ENCODE measurements around the gene EXT2. TPM values are rescaled to one million over a fixed set of nuclear protein-coding genes. Genes with fewer than 3 reads are reported as not detected.
A peak's percentile ranks its signal among the peaks of the same experiment; 100 is the strongest.

EXT2 gene
- total and polyA plus RNA-seq, 10 of the 15 experiments (the other 5 are each of a cell fraction or from before 2014, with no cell fraction given), result 3.8 to 31.4 (median 17.9) TPM

DNA sequence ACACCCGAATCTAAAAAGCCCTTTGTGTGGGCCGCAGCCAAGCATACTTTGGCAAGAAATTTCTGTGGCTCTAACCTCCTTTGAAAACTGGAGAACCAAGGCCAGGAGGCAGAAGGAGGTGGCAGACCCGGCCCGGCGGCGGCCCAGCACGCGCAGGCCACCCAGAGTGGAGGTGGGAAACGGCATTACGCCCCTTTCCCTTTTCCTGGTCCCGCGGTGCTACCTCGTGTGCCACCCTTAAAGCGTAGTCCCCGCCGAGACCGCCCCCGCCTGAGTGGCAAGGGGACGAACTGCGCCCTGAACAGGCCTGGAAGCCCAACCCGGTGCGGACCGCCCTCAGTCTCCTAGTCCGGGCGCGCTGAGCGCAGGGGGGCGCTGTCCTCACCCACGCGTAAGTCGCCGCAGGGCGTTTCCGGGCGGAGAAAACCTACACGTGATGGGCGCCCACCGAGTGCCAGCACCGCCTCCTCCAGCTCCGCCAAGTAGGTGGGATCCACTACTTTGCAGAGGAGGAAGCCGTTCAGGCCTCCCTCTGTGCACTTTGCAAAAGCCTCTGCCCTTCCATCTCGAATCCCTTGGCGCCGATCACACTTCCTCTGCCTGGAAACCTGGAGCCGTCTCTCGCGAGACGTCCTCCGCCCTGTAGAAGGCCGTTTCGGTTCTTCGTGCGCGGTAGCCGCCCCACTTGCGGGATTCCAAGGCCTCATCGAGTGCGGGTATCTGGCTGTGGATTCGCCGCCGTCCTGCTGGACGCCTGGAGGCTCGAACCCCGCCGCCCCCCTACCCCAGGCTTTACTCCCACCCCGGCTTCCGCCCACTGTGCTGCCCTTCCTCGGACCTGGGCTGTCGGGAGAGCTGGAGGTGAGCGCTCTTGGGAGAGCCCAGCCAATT lies 29.4 kb upstream of the EXT2 start, which contains the start of gene ACCS (continued):
- TF ChIP-seq ASH2L (IDR thresholded peaks at IDR 0.05; ENCODE audit: borderline replicate concordance, low read depth) (peak; percentile 57; the same call in 1 of the 2 replicates), CHD1 (IDR thresholded peaks at IDR 0.05; ENCODE audit: low read depth, low read length) (no peak), TCF12 (IDR thresholded peaks at IDR 0.05; ENCODE audit: low read depth, low read length) (no peak), HDAC6 (IDR thresholded peaks at IDR 0.05; ENCODE audit: unreplicated experiment) (no peak), ZZZ3 (IDR thresholded peaks at IDR 0.05; ENCODE audit: control insufficient read depth, insufficient read length, low read depth) (no peak), POLR2A (IDR thresholded peaks at IDR 0.05; ENCODE audit: low read depth, low read length) (peak; percentile 86), MEF2A (IDR thresholded peaks at IDR 0.05; ENCODE audit: insufficient read depth, low read depth, low read length) (no peak), YBX1 (IDR thresholded peaks at IDR 0.05) (no peak), CBX3 (IDR thresholded peaks at IDR 0.05; ENCODE audit: borderline replicate concordance, low read depth) (no peak), RCOR1 (conservative IDR thresholded peaks at IDR 0.05; ENCODE audit: low read depth, low read length) (no peak), CEBPB (IDR thresholded peaks at IDR 0.05; ENCODE audit: borderline replicate concordance in 1 of 2, low read depth in 2 of 2, low read length in 2 of 2) (no peak), SUPT20H (IDR thresholded peaks at IDR 0.05; ENCODE audit: borderline replicate concordance, control insufficient read depth, low read depth, low read length) (no peak), CREB1 (IDR thresholded peaks at IDR 0.05; ENCODE audit: low read depth) (peak; percentile 82), ZSCAN29 (IDR thresholded peaks at IDR 0.05) (0 out of 2 replicates have a peak, but pooled peaks have one; percentile 35), SMARCA5 (IDR thresholded peaks at IDR 0.05) (peak; percentile 93; the same call in 1 of the 2 replicates), MTA2 (IDR thresholded peaks at IDR 0.05; ENCODE audit: low read depth) (peak; percentile 40; the same call in 1 of the 2 replicates), TAF1 (IDR thresholded peaks at IDR 0.05; ENCODE audit: borderline replicate concordance, low read depth, low read length) (peak; percentile 53), EZH2 (IDR thresholded peaks at IDR 0.05; ENCODE audit: borderline replicate concordance, control insufficient read depth, low read depth, low read length) (no peak), RELA (IDR thresholded peaks at IDR 0.05; ENCODE audit: borderline replicate concordance, partially characterized antibody) (peak; percentile 57)
- TF ChIP-seq, protein P1, sequence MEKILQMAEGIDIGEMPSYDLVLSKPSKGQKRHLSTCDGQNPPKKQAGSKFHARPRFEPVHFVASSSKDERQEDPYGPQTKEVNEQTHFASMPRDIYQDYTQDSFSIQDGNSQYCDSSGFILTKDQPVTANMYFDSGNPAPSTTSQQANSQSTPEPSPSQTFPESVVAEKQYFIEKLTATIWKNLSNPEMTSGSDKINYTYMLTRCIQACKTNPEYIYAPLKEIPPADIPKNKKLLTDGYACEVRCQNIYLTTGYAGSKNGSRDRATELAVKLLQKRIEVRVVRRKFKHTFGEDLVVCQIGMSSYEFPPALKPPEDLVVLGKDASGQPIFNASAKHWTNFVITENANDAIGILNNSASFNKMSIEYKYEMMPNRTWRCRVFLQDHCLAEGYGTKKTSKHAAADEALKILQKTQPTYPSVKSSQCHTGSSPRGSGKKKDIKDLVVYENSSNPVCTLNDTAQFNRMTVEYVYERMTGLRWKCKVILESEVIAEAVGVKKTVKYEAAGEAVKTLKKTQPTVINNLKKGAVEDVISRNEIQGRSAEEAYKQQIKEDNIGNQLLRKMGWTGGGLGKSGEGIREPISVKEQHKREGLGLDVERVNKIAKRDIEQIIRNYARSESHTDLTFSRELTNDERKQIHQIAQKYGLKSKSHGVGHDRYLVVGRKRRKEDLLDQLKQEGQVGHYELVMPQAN (conservative IDR thresholded peaks at IDR 0.05), result peak; percentile 61; the same call in 1 of the 2 replicates
- TF ChIP-seq, protein P2, sequence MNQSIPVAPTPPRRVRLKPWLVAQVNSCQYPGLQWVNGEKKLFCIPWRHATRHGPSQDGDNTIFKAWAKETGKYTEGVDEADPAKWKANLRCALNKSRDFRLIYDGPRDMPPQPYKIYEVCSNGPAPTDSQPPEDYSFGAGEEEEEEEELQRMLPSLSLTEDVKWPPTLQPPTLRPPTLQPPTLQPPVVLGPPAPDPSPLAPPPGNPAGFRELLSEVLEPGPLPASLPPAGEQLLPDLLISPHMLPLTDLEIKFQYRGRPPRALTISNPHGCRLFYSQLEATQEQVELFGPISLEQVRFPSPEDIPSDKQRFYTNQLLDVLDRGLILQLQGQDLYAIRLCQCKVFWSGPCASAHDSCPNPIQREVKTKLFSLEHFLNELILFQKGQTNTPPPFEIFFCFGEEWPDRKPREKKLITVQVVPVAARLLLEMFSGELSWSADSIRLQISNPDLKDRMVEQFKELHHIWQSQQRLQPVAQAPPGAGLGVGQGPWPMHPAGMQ (IDR thresholded peaks at IDR 0.05; ENCODE audit: borderline replicate concordance), result peak; percentile 70
- TF ChIP-seq, protein P3, sequence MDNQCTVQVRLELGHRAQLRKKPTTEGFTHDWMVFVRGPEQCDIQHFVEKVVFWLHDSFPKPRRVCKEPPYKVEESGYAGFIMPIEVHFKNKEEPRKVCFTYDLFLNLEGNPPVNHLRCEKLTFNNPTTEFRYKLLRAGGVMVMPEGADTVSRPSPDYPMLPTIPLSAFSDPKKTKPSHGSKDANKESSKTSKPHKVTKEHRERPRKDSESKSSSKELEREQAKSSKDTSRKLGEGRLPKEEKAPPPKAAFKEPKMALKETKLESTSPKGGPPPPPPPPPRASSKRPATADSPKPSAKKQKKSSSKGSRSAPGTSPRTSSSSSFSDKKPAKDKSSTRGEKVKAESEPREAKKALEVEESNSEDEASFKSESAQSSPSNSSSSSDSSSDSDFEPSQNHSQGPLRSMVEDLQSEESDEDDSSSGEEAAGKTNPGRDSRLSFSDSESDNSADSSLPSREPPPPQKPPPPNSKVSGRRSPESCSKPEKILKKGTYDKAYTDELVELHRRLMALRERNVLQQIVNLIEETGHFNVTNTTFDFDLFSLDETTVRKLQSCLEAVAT (IDR thresholded peaks at IDR 0.05), result peak; percentile 76; the same call in 1 of the 2 replicates
- TF ChIP-seq, protein P4, sequence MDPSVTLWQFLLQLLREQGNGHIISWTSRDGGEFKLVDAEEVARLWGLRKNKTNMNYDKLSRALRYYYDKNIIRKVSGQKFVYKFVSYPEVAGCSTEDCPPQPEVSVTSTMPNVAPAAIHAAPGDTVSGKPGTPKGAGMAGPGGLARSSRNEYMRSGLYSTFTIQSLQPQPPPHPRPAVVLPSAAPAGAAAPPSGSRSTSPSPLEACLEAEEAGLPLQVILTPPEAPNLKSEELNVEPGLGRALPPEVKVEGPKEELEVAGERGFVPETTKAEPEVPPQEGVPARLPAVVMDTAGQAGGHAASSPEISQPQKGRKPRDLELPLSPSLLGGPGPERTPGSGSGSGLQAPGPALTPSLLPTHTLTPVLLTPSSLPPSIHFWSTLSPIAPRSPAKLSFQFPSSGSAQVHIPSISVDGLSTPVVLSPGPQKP (IDR thresholded peaks at IDR 0.05; ENCODE audit: low read depth, low read length), result peak; percentile 77
- TF ChIP-seq, protein P5, sequence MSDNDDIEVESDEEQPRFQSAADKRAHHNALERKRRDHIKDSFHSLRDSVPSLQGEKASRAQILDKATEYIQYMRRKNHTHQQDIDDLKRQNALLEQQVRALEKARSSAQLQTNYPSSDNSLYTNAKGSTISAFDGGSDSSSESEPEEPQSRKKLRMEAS (IDR thresholded peaks at IDR 0.05; ENCODE audit: low read depth, low read length), result peak; percentile 77

Data from GM12878 (cell line).